Ovary (tissue), 9 donors: ENCODE measurements around the gene MAPK14. TPM values are rescaled to one million over a fixed set of nuclear protein-coding genes. Genes with fewer than 3 reads are reported as not detected.

Experiments used
- DNase-seq, 5 donors: peaks; one replicate each; pipeline ENCODE4 v3.0.0-alpha.2; 2019 to 2020
- H3K27ac ChIP-seq, 2 donors: fragments of 200-600 bp; one replicate each; pipeline versions ENCODE4 v1.5.1 to v1.8.0; 2019 to 2022
- H3K27me3 ChIP-seq: fragments of 200-600 bp; one replicate; pipeline ENCODE4 v1.8.0; 2022
- H3K36me3 ChIP-seq: fragments of 200-600 bp; sonication (generic); one replicate; pipeline ENCODE4 v1.5.1; 2019
- H3K4me1 ChIP-seq: one replicate; pipeline ENCODE4 v1.8.1; 2013; ENCODE audit warnings: mild to moderate bottlenecking, moderate library complexity; ENCODE audit not compliant: insufficient read depth
- H3K4me3 ChIP-seq: fragments of 200-600 bp; sonication (generic); one replicate; pipeline ENCODE4 v1.5.1; 2017
- H3K9me3 ChIP-seq, 2 donors: fragments of 200-600 bp in 1 of 2; sonication (generic) in 1 of 2; one replicate each; pipeline versions ENCODE4 v1.5.1 to v1.8.1; 2013 to 2019; ENCODE audit warnings: mild to moderate bottlenecking in 1 of 2, moderate library complexity in 1 of 2
- EP300 ChIP-seq: sonication (generic); formaldehyde crosslinking; IDR thresholded peaks from one replicate; pipeline ENCODE4 v1.6.1; 2017; ENCODE audit warnings: antibody characterized with exemption
- POLR2A ChIP-seq: fragments of 450-650 bp; IDR thresholded peaks from one replicate; pipeline ENCODE4 v1.6.1; 2017; ENCODE audit warnings: antibody characterized with exemption, mild to moderate bottlenecking, moderate library complexity
- WGBS, 3 donors: extraction: QIAGEN DNeasy Blood & Tissue Kit in 1 of 3; methylation state at CpG; one replicate each; pipeline versions ENCODE4 v1.1.5 to v1.1.7; 2013 to 2017; 5-methylcytosine and 5-hydroxymethylcytosine counted together
- intact Hi-C, 4 donors: fragments of 100-400 bp; cut with DNase I; formaldehyde crosslinking; loops; one replicate each; pipeline versions ENCODE4 v1.11.0 to v1.15.1; 2022 to 2023
- polyA plus RNA-seq, 2 donors: library from polyadenylated mRNA; stranded (reverse); fragments of 200-250 nt in 1 of 2; fragments of 350-450 nt in 1 of 2; fragmentation: Illumina TruSeq in 1 of 2; extraction: RNeasy Lipid Tissue Mini Kit (QIAGEN cat#74804) in 1 of 2; gene quantifications; one replicate each; pipeline ENCODE4 v1.2.3, GENCODE V29; 2013 to 2014
- total RNA-seq, 7 donors: library from RNA; depleted of rRNA in 2 of 7; stranded (reverse); fragments of >200 nt in 2 of 7; fragmentation: NEBNext Ultra II Directional in 3 of 7; extraction: Animal tissue kit (Norgen Biotek cat#: 25700) in 3 of 7; gene quantifications; one replicate each; pipeline versions ENCODE4 v1.1.0 to v1.2.4, GENCODE V29; 2016 to 2023
- TF ChIP-seq, protein P1 (sequence below), 3 donors: fragments of 450-650 bp in 2 of 3; fragments of 200-600 bp in 1 of 3; IDR thresholded peaks; one replicate each; pipeline versions ENCODE4 v1.5.1 to v1.8.0; 2016 to 2022; ENCODE audit warnings: antibody characterized with exemption in 3 of 3, mild to moderate bottlenecking in 1 of 3
- donor health status: DM: no; HTN: no; CAD: no; lungs with moderate emphysema.
- donor health status: DM: no; HTN: no; CAD: no.
- donor health status: Bipolar disorder and iron deficiency.
- donor health status: DM: yes; HTN: yes; CAD: no.
- donor health status: DM: no; HTN: no; CAD: no.
- donor health status: DM: yes; HTN: yes; CAD: no.

MAPK14 gene
- total and polyA plus RNA-seq, 9 donors: 18.6 to 58.8 (median 37.1) TPM

GRCh38 chr6:35993150-35993549, 34.5 kb upstream of the MAPK14 start:
- WGBS, 3 donors: 37 to 51% (median 39%) methylated on average over 3 of the region's 3 CpGs
- no peak overlapping the region for H3K4me3 ChIP-seq
- H3K36me3 ChIP-seq: no peaks in the 10 kb centered on the region
- TF ChIP-seq, protein P1, sequence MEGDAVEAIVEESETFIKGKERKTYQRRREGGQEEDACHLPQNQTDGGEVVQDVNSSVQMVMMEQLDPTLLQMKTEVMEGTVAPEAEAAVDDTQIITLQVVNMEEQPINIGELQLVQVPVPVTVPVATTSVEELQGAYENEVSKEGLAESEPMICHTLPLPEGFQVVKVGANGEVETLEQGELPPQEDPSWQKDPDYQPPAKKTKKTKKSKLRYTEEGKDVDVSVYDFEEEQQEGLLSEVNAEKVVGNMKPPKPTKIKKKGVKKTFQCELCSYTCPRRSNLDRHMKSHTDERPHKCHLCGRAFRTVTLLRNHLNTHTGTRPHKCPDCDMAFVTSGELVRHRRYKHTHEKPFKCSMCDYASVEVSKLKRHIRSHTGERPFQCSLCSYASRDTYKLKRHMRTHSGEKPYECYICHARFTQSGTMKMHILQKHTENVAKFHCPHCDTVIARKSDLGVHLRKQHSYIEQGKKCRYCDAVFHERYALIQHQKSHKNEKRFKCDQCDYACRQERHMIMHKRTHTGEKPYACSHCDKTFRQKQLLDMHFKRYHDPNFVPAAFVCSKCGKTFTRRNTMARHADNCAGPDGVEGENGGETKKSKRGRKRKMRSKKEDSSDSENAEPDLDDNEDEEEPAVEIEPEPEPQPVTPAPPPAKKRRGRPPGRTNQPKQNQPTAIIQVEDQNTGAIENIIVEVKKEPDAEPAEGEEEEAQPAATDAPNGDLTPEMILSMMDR (IDR thresholded peaks at IDR 0.05): no peak
- no peak for TF ChIP-seq EP300
- no peak for TF ChIP-seq POLR2A
- DNase-seq: no peak
- intact Hi-C loops: no loop called here
- no peaks in the 10 kb centered on the region for H3K27me3 ChIP-seq
- H3K9me3 ChIP-seq: no peaks in the 10 kb centered on the region
- H3K27ac ChIP-seq: no peak overlapping the region
- no peaks in the 10 kb centered on the region for H3K4me1 ChIP-seq

GRCh38 chr6:36000451-36000850, 27.2 kb upstream of the MAPK14 start:
- intact Hi-C loops: no loop called here

GRCh38 chr6:36015666-36016065, 11.9 kb upstream of the MAPK14 start:
- 94 to 96% (median 95%) methylated on average over 4 of the region's 4 CpGs for WGBS, 3 donors
- Histone ChIP-seq H3K36me3 (no peaks in the 10 kb centered on the region), H3K27me3 (no peaks in the 10 kb centered on the region), H3K4me1 (no peaks in the 10 kb centered on the region), H3K9me3 (no peaks in the 10 kb centered on the region), H3K27ac (no peak overlapping the region), H3K4me3 (no peak overlapping the region)
- DNase-seq: no peak
- TF ChIP-seq EP300: no peak
- TF ChIP-seq POLR2A: no peak
- TF ChIP-seq, protein P1 (IDR thresholded peaks at IDR 0.05): no peak
- intact Hi-C loops: no loop called here

More at GRCh38 chr6:36000451-36000850, 27.2 kb upstream of the MAPK14 start:
- Histone ChIP-seq H3K36me3 (no peaks in the 10 kb centered on the region), H3K4me3 (no peak overlapping the region), H3K27ac (no peak overlapping the region), H3K9me3 (no peaks in the 10 kb centered on the region), H3K4me1 (no peaks in the 10 kb centered on the region), H3K27me3 (no peaks in the 10 kb centered on the region)
- 61 to 70% (median 67%) methylated on average over 1 of the region's 1 CpG for WGBS, 3 donors
- no peak for DNase-seq
- TF ChIP-seq POLR2A (no peak), EP300 (no peak)
- TF ChIP-seq, protein P1 (IDR thresholded peaks at IDR 0.05): no peak

- H3K4me1 ChIP-seq: no peaks in the 10 kb centered on the region
- no peak for TF ChIP-seq EP300
- TF ChIP-seq, protein P1 (IDR thresholded peaks at IDR 0.05): no peak
- H3K36me3 ChIP-seq: no peaks in the 10 kb centered on the region
- DNase-seq: no peak
- H3K27ac ChIP-seq: no peak overlapping the region
- H3K4me3 ChIP-seq: no peak overlapping the region
- WGBS, 3 donors: 97 to 98% (median 98%) methylated on average over 2 of the region's 2 CpGs
- H3K27me3 ChIP-seq: no peaks in the 10 kb centered on the region
- intact Hi-C loops: no loop called here
- no peaks in the 10 kb centered on the region for H3K9me3 ChIP-seq
These were observed 9.3 kb upstream of the MAPK14 start for GRCh38 chr6:36018339-36018738.

GRCh38 chr6:36019167-36019566, 8.4 kb upstream of the MAPK14 start:
- no peaks in the 10 kb centered on the region for H3K9me3 ChIP-seq
- no peak overlapping the region for H3K4me3 ChIP-seq
- WGBS, 3 donors: 93 to 95% (median 94%) methylated on average over 11 of the region's 11 CpGs
- no peaks in the 10 kb centered on the region for H3K27me3 ChIP-seq
- intact Hi-C loops: no loop called here
- TF ChIP-seq POLR2A (no peak), EP300 (no peak)
- TF ChIP-seq, protein P1 (IDR thresholded peaks at IDR 0.05): no peak
- no peaks in the 10 kb centered on the region for H3K4me1 ChIP-seq
- H3K27ac ChIP-seq: no peak overlapping the region
- DNase-seq: no peak
- H3K36me3 ChIP-seq: no peaks in the 10 kb centered on the region
